ENCODE measurements around the gene PDILT.

Gene PDILT

GRCh38 chr16:20369452-20370054 lies 35.0 kb downstream of the PDILT start:
- DNase-seq (ENCODE audit: extremely low read depth, low read depth), result no peak

GRCh38 chr16:20364051-20364450 lies 40.5 kb downstream of the PDILT start:
- TF ChIP-seq CTCF (IDR thresholded peaks at IDR 0.05; ENCODE audit: low read depth, low read length, missing control alignments), result no peak
- no peak overlapping the region for H3K4me3 ChIP-seq (replicated peaks; ENCODE audit: low read depth, low read length)
- no peak for DNase-seq (ENCODE audit: extremely low read depth, low read depth)

More at GRCh38 chr16:20369452-20370054, 35.0 kb downstream of the PDILT start:
- TF ChIP-seq CTCF (IDR thresholded peaks at IDR 0.05; ENCODE audit: low read depth, low read length, missing control alignments), result no peak
- no peak overlapping the region for H3K4me3 ChIP-seq (replicated peaks; ENCODE audit: low read depth, low read length)

GRCh38 chr16:20363191-20363590 lies 41.3 kb downstream of the PDILT start:
- DNase-seq (ENCODE audit: extremely low read depth, low read depth), result no peak
- H3K4me3 ChIP-seq (replicated peaks; ENCODE audit: low read depth, low read length), result no peak overlapping the region
- TF ChIP-seq CTCF (IDR thresholded peaks at IDR 0.05; ENCODE audit: low read depth, low read length, missing control alignments), result no peak

- no peak for TF ChIP-seq CTCF (IDR thresholded peaks at IDR 0.05; ENCODE audit: low read depth, low read length, missing control alignments)
- no peak overlapping the region for H3K4me3 ChIP-seq (replicated peaks; ENCODE audit: low read depth, low read length)
- DNase-seq (ENCODE audit: extremely low read depth, low read depth), result no peak
Observed at GRCh38 chr16:20359997-20360396, 44.5 kb downstream of the PDILT start.

GRCh38 chr16:20355114-20355782 lies 49.3 kb downstream of the PDILT start:
- no peak for TF ChIP-seq CTCF (IDR thresholded peaks at IDR 0.05; ENCODE audit: low read depth, low read length, missing control alignments)
- no peak overlapping the region for H3K4me3 ChIP-seq (replicated peaks; ENCODE audit: low read depth, low read length)
- DNase-seq (ENCODE audit: extremely low read depth, low read depth), result no peak

GRCh38 chr16:20353379-20353778 lies 51.2 kb downstream of the PDILT start:
- no peak for DNase-seq (ENCODE audit: extremely low read depth, low read depth)
- TF ChIP-seq CTCF (IDR thresholded peaks at IDR 0.05; ENCODE audit: low read depth, low read length, missing control alignments), result no peak

More at GRCh38 chr16:20353379-20353778, 51.2 kb downstream of the PDILT start:
- no peak overlapping the region for H3K4me3 ChIP-seq (replicated peaks; ENCODE audit: low read depth, low read length)

All from HFF-Myc (cell line).